GM21619 (cell line): ENCODE data around the gene NKX1-2.
A peak's percentile ranks its signal among the peaks of the same experiment; 100 is the strongest.

Experiments used
- ATAC-seq: cut with Tn5 transposase; IDR thresholded peaks from one replicate; pipeline ENCODE4 v1.9.1; 2021; ENCODE audit not compliant: unreplicated experiment

Gene NKX1-2

DNA sequence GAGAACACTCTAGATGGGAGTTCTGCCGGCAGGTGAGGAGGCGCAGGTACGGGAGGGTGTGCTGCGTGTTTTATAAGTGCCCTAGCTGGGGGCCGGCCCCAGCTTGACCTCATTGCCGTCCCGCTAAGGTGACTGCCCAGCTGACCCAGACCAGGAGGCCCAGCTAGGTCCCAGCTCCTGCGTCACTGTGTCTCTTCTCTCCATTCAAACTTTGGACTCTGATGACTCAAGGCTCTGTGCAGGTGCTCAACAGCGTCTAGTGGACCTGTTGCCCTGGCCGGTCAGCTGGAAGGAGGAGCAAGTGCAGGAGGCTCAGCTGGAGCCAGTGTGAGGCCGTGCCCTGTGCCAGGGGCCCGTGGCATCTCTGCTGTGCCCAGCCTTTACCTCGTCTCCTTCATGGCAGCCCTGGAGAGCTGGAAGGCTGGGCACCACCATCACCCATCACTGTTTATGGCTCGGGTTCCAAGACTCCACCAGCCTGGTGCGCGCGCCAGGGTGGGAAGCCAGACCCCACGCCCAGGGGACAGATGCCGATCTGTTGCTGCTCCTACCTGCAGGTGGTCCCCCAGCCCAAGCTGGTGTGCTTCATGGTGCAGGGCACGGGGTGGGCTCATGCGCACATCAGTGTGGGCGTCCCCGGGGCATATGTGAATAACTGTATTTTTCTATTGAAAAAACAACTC is 26.3 kb upstream of the NKX1-2 start:
- ATAC-seq = no peak

DNA sequence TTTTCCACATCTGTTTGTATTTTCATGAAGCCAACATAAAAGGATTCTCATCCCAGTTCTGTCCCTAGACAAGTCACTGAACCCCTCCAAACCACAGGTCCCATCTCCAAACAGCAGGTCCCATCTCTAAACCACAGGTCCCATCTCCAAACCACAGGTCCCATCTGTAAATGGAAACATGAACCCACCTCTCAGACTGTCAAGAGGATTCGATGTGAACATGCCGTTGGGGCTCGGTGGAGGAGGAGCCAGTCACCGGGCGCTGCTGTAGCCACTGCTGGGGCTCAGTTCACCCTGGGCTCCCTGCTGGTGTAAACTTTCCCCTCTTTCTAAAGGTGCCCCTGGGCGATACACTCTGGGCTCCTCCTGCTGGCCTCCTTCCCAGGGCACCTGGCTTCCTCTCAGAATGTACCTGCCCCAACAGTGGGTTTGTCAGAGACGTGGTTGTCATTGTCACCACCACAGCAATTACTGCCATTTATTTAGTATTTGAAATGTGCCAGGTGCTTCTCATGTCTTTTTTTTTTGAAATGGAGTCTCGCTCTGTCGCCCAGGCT is 24.8 kb upstream of the NKX1-2 start:
- ATAC-seq = no peak

DNA sequence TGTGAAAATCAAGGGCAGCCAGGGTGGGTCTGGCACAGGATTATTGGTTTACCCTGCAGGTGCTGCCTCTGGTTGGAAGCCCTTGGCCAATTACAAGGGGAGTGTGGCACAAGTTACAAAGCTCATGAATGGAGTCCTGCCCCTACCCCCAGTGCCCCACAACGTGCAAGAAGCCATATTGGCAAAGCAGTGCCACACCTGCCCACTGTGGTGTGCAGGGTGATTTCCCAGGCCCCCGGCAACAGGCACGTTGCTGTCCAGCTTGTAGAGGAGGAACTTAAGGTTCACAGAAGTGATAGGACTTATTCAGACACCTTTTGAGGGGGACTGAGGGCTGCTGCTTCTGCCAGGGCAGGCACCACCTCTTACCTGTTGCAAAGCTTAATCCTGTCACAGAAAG is 23.2 kb upstream of the NKX1-2 start:
- no peak for ATAC-seq

DNA sequence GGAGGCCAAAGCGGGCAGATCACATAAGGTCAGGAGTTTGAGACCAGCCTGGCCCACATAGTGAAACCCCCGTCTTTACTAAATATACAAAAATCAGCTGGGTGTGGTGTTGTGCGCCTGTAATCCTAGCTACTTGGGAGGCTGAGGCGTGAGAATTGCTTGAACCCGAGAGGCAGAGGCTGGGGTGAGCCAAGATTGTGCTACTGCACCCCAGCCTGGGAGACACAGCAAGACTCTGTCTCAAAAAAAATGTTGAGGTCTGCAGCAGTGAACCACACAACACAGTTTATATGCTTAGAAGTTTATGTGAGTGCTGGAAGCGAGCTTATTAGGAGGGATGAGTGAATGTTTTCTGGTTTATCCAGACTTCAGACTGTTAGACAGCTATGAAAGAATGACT is 22.2 kb upstream of the NKX1-2 start:
- ATAC-seq = no peak

DNA sequence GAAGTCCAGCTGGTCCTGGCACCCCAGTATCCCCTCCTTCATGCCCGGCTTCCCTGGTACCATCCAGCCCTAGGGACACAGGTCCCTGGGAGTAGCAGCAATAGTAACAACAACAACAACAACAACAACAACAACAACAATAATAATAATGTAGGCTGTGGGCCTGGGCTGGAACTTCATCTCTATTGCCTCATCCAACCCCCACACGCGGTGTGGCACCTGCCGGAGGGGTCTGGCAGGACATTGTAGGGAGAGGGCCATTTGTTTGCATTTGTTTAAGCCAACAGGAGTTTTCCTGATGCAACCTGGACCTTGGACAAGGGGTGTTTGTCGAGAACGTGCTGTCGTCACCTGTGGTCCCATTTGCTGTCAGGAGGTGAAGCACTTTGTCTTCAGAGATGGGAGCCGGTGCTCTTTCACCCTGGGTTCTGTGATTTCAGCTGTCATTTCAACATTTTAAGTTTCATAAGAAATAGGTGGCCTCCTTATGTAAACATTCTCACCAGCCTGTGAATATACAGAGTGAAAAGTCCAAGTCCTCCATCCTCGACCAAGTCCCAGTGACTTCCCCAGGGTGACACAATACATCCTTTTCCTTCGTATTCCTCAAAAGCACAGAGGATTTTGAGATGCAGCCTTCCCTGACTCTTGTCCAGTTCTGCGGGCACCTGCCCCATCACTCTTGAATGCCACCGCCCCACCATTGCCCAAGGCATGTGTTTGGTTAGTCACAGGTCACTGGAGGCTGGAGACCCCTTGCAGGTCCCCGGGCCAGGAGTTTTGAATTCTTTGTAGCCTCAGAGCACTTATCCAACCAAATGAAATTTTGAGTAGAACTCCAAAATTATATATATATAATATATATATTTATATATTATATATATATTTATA is 21.0 kb upstream of the NKX1-2 start:
- no peak for ATAC-seq

DNA sequence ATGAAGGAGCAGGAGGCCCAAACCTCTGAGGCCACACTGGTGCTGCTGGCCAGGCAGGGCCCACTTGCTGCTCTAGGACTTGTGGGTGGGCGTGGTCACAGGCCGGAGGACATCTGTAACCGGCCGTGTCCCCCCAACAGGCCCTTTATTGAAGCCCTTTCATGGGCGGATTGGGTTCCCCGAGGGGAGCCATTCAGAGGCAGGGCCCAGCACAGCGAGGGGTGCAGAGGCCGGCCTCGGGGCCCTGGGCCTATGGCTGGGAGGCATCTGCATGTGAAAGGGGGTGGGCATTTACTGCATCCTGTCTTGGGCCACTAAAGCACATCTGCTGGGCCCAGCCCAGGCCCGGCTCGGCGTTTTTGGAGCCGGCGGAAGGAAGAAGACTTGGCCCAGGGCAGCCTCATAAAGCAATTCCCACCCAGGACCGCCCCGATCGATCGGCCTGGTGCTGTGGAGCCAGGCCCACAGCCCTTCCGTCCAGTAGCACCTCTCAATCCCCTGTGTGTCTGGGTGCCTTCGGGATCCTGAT is 20.2 kb upstream of the NKX1-2 start:
- no peak for ATAC-seq

DNA sequence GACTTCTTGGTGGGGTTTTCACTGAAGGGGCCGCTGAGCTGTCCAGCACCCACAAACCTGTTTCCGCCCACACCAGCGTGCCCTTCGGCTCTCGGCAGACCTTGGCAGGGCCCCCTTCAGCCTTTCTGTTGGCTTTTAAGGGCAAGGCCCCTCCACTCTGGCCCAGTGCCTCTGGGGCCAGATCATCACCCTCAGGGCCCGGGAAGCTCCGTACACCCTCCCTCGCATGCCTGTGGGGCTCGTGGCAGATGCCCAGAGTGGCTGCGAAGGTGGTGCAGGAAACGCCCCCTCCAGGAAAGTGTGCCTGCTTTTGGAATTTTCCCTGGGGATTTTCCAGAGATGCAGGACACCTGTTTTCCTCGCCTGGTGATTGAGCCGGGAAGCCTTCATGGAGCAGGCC is 18.8 kb upstream of the NKX1-2 start:
- ATAC-seq = no peak

DNA sequence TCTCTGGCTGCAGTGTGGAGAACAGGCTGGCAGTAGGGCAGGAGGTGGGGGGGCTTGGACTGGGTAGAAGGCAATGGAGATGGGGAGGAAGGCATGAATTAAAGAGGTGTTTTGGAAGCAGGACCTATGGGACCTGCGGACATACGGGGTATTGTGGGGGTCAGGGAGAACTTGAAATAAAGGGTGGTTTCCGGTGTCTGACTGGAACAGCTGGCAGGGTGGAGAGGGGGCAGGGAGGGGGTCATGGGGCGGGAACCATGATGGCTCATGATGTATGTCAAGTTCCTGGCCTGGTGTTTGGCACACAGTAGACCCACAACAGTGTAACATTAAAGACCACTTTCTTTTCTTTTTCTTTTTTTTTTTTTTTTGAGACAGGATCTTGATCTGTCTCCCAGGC is 17.3 kb upstream of the NKX1-2 start:
- ATAC-seq = no peak

DNA sequence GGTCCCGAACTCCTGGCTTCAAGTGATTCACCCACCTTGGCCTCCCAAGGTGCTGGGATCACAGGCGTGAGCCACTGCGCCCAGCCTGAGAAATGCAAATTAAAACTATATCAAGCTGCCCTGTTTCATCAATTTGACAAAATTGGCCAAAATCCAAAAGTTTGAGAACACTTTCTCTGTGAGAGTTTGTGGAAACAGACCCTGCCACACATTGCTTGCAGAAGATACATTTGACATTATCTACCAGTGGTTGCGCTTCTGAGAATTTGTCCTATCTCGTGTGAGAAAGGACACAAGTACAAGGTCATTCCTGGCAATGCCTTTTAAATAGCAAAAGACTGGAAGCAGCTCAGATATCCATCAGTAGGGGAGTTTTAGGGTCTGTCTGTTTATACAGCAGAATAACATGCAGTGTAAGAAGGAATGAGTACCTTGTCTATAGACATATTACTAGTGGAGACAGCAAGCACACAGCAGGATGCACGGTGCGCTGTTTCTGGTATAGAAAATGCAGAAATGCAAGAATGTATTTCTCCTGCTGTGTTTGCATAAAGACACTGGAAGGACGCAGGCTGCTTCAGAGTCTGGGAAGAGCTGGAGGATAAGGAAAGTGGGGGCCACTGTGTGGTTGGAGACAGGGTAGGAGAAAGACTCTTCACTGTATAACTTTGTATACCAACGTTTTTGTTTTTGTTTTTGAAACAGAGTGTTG is 16.1 kb upstream of the NKX1-2 start:
- no peak for ATAC-seq

DNA sequence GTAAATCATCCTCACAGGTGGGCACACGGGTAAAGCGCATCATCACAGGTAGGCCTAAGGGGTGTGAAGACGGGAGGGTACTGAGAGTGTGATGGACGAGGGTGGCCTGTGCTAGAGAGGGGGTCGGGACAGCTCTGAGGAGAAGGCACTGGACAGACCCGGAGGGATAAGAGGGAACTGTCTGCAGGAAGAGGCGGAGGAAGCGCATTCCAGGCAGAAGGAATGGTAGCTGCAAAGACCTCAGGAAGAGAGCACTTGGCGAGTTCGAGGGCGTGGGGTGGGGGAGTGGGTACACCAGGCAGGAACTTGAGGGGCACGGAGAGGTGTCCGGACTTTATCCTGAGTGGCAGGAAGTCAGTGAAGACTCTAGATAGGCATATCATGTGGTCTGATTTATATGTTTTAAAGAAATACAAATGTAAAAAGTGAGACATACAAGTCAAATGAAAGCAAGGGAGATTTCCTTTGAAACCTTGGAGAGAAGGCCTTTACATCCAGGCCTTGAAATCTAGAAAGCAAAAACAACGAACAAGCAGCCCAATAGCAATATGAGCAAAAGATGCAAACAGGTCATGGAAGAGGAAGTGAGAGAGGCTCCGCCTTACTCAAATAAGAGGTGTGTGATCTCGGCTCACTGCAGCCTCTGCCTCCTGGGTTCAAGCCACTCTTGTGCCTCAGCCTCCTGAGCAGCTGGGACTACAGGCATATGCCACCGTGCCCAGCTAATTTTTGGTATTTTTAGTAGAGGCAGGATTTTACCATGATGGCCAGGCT is 15.4 kb upstream of the NKX1-2 start:
- ATAC-seq = peak; percentile 31

DNA sequence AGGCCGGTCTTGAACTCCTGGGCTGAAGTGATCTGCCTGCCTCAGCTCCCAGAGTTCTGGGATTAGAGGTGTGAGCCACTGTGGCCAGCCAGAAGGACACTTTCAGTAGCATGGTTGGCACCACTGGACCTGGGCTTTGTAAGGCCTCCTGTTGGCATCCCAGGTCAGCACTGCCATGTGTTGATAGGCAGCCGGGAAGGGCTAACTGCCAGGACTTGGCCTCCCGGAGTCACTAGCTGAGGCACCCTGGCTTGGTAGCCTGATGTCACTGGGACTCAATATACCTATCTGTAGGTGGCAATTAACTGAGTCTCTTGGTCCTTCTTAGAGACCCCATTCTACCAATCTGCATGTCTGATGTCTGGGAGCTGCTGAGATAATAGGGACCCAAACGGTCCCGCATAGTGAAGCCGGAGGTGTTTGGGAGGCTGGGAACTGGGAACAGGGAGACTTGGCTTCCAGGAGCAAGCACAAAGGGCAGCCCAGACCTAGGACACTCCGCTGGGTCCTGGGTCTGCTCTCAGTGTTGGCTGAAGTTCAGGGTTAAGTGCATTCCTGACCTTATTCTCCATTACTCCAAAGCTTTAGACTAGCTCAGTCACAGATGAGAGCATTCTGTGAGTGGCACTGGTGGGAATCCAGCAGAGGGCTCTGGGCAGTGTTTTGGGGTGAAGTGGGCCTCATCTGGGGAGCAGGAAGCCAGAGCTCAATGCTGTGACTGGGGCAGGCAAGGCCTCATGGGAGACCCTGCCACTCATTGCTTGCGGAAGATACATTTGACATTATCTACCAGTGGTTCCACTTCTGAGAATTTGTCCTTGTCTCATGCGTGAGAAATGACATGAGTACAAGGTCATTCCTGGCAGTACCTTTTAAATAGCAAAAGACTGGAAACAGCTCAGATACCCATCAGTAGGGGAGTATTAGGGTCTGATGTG is 14.5 kb upstream of the NKX1-2 start:
- no peak for ATAC-seq

DNA sequence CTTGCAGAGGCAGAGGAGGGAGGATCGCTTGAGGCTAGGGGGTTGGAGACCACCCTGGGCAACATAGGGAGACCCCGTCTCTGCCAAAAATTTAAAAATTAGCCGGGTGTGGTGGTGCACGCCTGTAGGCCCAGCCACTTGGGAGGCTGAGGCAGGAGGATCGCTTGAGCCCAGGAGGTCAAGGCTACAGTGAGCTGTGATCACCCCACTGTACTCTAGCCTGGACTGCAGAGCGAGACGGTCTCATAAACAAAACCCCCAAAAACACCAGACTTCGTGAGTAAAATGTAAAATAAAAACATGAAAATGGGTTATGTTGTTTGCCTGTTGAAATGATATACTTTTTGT is 12.5 kb upstream of the NKX1-2 start:
- no peak for ATAC-seq

DNA sequence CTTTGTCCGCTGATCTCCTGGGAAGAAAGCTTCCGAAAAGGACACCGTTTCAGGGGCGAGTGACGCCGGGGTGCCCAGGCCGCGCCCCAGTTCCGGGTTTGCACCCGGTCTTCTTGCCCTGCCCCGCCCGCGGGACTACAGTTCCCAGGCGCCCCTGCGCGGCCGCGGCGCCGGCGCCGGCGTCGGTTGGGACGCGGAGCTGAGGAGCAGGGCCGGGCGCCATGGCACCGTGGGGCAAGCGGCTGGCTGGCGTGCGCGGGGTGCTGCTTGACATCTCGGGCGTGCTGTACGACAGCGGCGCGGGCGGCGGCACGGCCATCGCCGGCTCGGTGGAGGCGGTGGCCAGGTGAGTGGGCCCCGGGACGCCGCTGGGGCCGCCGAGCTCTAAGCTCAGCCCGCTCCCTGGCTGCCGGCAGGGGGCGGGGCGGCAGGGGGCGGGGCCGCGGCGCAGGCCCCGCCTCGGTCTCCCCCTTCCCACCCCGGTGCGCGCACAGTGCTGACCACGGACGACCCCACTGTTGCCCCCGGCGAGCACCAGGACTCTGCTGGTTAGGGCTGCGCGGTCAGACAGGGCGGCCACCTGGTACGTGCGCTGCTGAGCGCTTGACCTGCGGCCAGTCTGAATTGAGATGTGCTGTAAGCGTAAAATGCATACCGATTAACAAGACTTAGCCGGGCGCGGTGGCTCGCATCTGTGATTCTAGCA is 12.0 kb upstream of the NKX1-2 start, which contains the start of gene LHPP:
TSS of gene LHPP (plus strand) at position 182 of the 706 bp plus-strand sequence. CDS start at position 222, 40 bp downstream.
- peak; percentile 97 for ATAC-seq

DNA sequence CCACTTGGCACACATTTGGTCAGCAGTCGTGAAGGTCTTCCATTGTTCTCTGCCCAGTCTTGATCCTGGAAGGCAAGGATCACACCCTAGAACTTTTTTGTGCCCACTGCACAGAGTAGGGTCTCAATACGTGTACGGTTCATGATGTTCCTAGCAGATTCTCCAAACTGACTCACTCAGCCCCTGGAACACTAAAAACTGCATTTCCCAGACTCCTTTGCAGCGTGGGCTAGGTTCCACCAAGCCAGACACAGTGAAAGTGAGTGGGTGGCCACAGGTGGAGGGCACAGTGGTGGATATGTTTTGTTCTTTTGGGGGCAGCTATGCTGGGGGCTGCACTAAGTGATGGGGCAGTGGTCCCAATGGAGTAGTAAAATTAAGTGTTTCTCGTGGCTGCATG is 10.3 kb upstream of the NKX1-2 start:
- no peak for ATAC-seq

DNA sequence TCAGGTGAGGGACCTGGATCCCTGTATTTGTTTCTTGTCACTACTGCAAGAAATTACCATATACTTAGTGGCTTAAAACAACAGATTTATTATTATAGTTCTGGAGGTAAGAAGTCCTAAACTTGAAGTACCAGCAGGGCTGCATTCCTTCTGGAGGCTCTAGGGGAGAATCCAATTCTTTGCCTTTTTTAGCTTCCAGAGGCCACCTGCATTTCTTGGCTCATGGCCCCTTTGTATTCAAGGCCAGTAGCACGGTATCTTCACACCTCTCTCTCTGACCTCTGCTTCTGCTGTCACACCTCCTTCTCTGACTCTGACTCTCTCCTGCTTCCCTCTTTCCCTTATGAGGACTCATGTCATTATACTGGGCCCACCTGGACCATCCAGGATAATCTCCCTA is 9.6 kb upstream of the NKX1-2 start:
- no peak for ATAC-seq

DNA sequence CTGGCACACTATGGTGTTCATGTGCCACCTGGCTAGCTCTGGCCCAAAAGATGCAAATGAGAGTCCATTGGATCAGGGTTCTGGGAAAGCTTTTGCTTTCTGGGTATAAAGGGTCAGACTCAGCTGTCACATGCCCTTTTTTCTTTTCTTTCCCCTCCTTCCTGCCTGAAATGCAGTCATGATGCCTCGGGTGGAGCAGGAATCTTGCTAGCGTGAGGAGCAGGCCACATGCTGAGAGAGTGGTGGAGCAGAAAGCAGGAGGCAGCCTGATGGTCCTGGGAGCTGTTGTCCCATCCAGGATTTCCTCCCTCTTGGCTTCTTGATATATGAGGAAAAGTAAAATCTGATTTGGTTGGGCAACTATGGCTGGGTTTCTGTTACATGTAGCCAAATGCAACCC is 9.1 kb upstream of the NKX1-2 start:
- no peak for ATAC-seq

DNA sequence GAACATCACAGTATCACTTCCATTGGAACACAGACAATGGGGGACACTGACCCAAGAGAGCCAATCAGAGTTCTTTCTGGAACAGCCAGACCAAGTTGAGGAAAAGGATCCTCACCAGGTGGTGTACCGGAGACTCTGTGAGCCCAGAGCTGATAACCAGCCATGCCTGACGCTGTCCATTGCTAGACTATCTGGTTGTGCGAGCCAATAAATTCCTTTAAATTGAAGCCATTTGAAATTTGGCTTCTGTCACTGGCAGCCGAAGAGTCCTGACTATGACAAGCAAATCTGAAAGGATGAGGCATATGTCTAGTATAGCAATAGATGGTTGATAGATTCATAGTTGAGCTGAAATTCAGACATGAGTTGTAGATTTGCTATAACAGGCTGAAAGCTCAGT is 8.6 kb upstream of the NKX1-2 start:
- no peak for ATAC-seq

DNA sequence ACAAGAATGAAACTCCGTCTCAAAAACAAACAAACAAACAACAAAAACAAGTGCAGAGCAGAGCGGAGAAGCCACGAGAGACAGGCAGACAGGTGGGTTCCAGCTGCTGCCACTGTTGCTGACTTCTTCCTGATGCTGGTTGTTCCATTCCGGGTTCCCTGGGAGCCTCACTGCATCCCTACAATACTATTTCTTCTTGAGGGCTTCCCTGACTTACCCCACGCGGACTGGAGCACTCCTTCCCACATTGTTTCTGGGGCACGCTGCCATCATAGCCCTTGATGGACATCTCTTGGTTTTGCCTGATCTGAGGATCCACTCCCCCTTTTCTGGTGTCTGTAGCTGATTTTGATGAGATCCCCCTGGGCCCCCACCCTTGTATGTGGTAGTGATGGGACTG is 5.6 kb upstream of the NKX1-2 start:
- no peak for ATAC-seq
